HepG2 (cell line): Measurements from ENCODE around the gene STMN1. TPM values are rescaled to one million over a fixed set of nuclear protein-coding genes. Genes with fewer than 3 reads are reported as not detected.

Source experiments
- AHR ChIP-seq: IDR thresholded peaks from 2 replicates; pipeline ENCODE4 v1.6.1; 2018; ENCODE audit warnings: missing genetic modification reagents, missing compliant biosample characterization
- EHMT2 ChIP-seq: fragments of 200-600 bp; sonication (generic); IDR thresholded peaks from 2 replicates; pipeline ENCODE4 v1.7.0; 2017; ENCODE audit warnings: antibody characterized with exemption, low read depth, low read length, borderline replicate concordance
- GABPA ChIP-seq, 2 experiments: IDR thresholded peaks; 2 replicates each; pipeline ENCODE4 v1.6.1; 2011 to 2016; ENCODE audit warnings: low read depth in 2 of 2, low read length in 1 of 2, missing biosample characterization in 1 of 2, missing genetic modification characterization in 1 of 2
- HOXA3 ChIP-seq: sonication (generic); formaldehyde crosslinking; IDR thresholded peaks from 2 replicates; pipeline ENCODE4 v1.5.0; 2020; ENCODE audit warnings: missing genetic modification reagents
- IKZF4 ChIP-seq: sonication (generic); formaldehyde crosslinking; IDR thresholded peaks from 2 replicates; pipeline ENCODE4 v1.5.1; 2020; ENCODE audit warnings: borderline replicate concordance, mild to moderate bottlenecking, low read depth, missing genetic modification reagents; ENCODE audit errors: not compliant biosample characterization
- KLF16 ChIP-seq, 2 experiments: sonication (generic) in 1 of 2; formaldehyde crosslinking in 1 of 2; IDR thresholded peaks; 2 replicates each; pipeline versions ENCODE4 v1.6.1 to v1.8.0; 2016 to 2023; ENCODE audit warnings: missing genetic modification reagents in 2 of 2, missing compliant biosample characterization in 1 of 2
- MIER2 ChIP-seq: IDR thresholded peaks from 2 replicates; pipeline ENCODE4 v1.6.1; 2016; ENCODE audit warnings: missing biosample characterization, missing genetic modification reagents
- NCOA1 ChIP-seq: sonication (generic); formaldehyde crosslinking; IDR thresholded peaks from 2 replicates; pipeline ENCODE4 v1.9.0; 2021; ENCODE audit warnings: missing genetic modification reagents
- PCBP2 ChIP-seq: fragments of 200-400 bp; formaldehyde crosslinking; optimal IDR thresholded peaks from 2 replicates; pipeline ENCODE3; 2018; ENCODE audit warnings: low read length, low read depth; ENCODE audit not compliant: poor library complexity, severe bottlenecking
- REXO4 ChIP-seq: sonication (generic); formaldehyde crosslinking; IDR thresholded peaks from 2 replicates; pipeline ENCODE4 v1.8.0; 2022; ENCODE audit warnings: missing genetic modification reagents, mild to moderate bottlenecking, borderline replicate concordance
- SOX5 ChIP-seq: IDR thresholded peaks from 2 replicates; pipeline ENCODE4 v1.6.1; 2016; ENCODE audit warnings: borderline replicate concordance
- SP1 ChIP-seq, 2 experiments: fragments of 450-650 bp in 1 of 2; sonication (generic) in 1 of 2; formaldehyde crosslinking in 1 of 2; IDR thresholded peaks; 2 replicates each; pipeline versions ENCODE4 v1.4.0 to v1.6.1; 2016 to 2020; ENCODE audit warnings: missing genetic modification reagents in 1 of 2
- ZBTB3 ChIP-seq: sonication (generic); formaldehyde crosslinking; IDR thresholded peaks from 2 replicates; pipeline ENCODE4 v1.4.0; 2020; ENCODE audit warnings: low read depth, mild to moderate bottlenecking, moderate library complexity, missing genetic modification reagents, borderline replicate concordance
- ZFP37 ChIP-seq: sonication (generic); formaldehyde crosslinking; IDR thresholded peaks from 2 replicates; pipeline ENCODE4 v1.4.0; 2020; ENCODE audit warnings: missing genetic modification reagents, borderline replicate concordance
- ZMYM4 ChIP-seq: sonication (generic); formaldehyde crosslinking; IDR thresholded peaks from 2 replicates; pipeline ENCODE4 v1.8.1; 2023; ENCODE audit warnings: mild to moderate bottlenecking, missing genetic modification reagents
- ZNF256 ChIP-seq: sonication (generic); formaldehyde crosslinking; conservative IDR thresholded peaks from 2 replicates; pipeline ENCODE4 v1.4.0; 2020; ENCODE audit warnings: missing genetic modification reagents
- ZNF446 ChIP-seq: sonication (generic); formaldehyde crosslinking; IDR thresholded peaks from 2 replicates; pipeline ENCODE4 v1.5.0; 2020; ENCODE audit warnings: mild to moderate bottlenecking, missing genetic modification reagents
- ZNF709 ChIP-seq: sonication (generic); formaldehyde crosslinking; IDR thresholded peaks from 2 replicates; pipeline ENCODE4 v1.5.0; 2020; ENCODE audit warnings: mild to moderate bottlenecking, missing genetic modification reagents
- ZNF768 ChIP-seq: sonication (generic); formaldehyde crosslinking; IDR thresholded peaks from 2 replicates; pipeline ENCODE4 v1.4.0; 2020; ENCODE audit warnings: missing genetic modification reagents
- ZNF816 ChIP-seq: sonication (generic); formaldehyde crosslinking; IDR thresholded peaks from 2 replicates; pipeline ENCODE4 v1.8.0; 2022; ENCODE audit warnings: missing genetic modification reagents, mild to moderate bottlenecking, borderline replicate concordance
- ZNF839 ChIP-seq: sonication (generic); formaldehyde crosslinking; IDR thresholded peaks from 2 replicates; pipeline ENCODE4 v1.4.0; 2020; ENCODE audit warnings: missing genetic modification reagents, mild to moderate bottlenecking, borderline replicate concordance
- ZNF891 ChIP-seq: sonication (generic); formaldehyde crosslinking; IDR thresholded peaks from 2 replicates; pipeline ENCODE4 v1.5.0; 2020; ENCODE audit warnings: mild to moderate bottlenecking, missing genetic modification reagents
- ZSCAN9 ChIP-seq: IDR thresholded peaks from 2 replicates; pipeline ENCODE4 v1.6.1; 2016; ENCODE audit warnings: borderline replicate concordance
- polyA plus RNA-seq, 8 experiments: library from polyadenylated mRNA; depleted of rRNA in 3 of 8; stranded (reverse) in 7 of 8; unstranded in 1 of 8; fragments of >200 nt; fragmentation: Illumina TruSeq in 4 of 8; extraction: Trizol in 4 of 8; gene quantifications; 2 replicates each; pipeline versions ENCODE4 v1.2.1 to v1.2.3, GENCODE V29; 2011 to 2016; ENCODE audit warnings: low read depth in 4 of 8, missing spikeins in 1 of 8, mixed read lengths in 1 of 8; ENCODE audit not compliant: insufficient read depth in 1 of 8
- total RNA-seq, 5 experiments: library from RNA; depleted of rRNA; stranded (reverse); fragments of >200 nt; fragmentation: Illumina TruSeq; extraction: Trizol; gene quantifications; 2 replicates each; pipeline ENCODE4 v1.2.3, GENCODE V29; 2016; ENCODE audit warnings: low read depth in 1 of 5
- TF ChIP-seq, protein P1 (sequence below): sonication (generic); formaldehyde crosslinking; IDR thresholded peaks from 2 replicates; pipeline ENCODE4 v1.9.0; 2021; ENCODE audit warnings: missing genetic modification reagents, mild to moderate bottlenecking, borderline replicate concordance
- TF ChIP-seq, protein P2 (sequence below): sonication (generic); formaldehyde crosslinking; IDR thresholded peaks from 2 replicates; pipeline ENCODE4 v1.4.0; 2020; ENCODE audit warnings: mild to moderate bottlenecking, missing genetic modification reagents
- TF ChIP-seq, protein P3 (sequence below): IDR thresholded peaks from 2 replicates; pipeline ENCODE4 v1.6.1; 2016; ENCODE audit warnings: missing biosample characterization, missing genetic modification reagents, low read depth

The STMN1 gene
- total and polyA plus RNA-seq, 2 of the 13 experiments (the other 11 are each of a cell fraction or from before 2014, with no cell fraction given) = 45.9 to 409 TPM

DNA sequence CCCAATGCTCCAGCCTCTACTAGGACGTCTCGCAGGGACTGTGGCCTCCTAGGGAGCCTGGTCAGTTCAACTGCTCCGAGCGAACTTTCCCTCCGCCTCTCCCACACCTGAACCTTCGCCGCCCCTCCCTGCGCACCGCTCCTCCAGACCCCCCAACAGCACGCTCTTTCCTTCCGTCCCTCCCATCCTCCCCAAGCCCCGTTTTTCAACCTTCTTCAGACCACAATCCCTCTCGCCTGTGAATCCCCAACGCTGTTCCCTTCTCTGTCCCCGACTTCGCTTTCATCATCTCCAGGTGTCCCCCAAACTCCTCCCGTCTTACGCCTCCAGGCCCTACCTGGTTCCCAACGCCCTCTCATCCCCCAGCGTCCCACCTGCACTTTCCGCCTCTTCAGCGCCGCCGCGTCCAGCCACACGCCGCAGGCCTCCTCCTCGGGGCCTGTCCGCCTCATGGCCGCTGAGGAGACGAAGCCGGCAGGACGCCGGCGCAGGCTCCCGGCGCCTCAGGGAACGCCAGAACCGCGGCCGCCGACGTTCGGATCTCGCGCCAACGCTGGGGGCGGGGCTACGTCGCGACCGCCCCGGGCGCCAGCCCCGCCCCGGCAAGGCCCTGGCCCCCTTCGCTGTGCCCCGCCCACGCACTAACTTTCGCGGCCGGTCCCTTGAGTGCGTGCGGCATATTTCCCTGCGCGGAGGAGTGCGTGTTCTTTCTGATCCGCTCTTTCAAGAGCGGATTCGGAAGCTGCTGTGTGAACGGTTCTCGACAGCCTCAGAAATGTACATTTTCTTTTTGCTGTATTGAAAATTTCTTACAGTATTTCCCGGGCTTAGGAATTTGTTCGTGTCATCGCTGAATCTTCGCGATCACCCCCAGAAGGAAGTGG, 47.1 kb downstream of the STMN1 start, which contains the start of gene AUNIP (continued):
- TF ChIP-seq PCBP2 = no peak
- TF ChIP-seq REXO4 (CRISPR knock-in tag) = no peak
- peak; percentile 64; the same call in 1 of the 2 replicates for TF ChIP-seq HOXA3
- TF ChIP-seq KLF16 (CRISPR knock-in tag; IDR thresholded peaks at IDR 0.05) = peak in 1 of 2 experiments; percentile 83; a peak in 2 of 4 replicates
- TF ChIP-seq AHR = no peak; the same call in 1 of the 2 replicates
- TF ChIP-seq IKZF4 (CRISPR knock-in tag) = no peak
- TF ChIP-seq, protein P1, sequence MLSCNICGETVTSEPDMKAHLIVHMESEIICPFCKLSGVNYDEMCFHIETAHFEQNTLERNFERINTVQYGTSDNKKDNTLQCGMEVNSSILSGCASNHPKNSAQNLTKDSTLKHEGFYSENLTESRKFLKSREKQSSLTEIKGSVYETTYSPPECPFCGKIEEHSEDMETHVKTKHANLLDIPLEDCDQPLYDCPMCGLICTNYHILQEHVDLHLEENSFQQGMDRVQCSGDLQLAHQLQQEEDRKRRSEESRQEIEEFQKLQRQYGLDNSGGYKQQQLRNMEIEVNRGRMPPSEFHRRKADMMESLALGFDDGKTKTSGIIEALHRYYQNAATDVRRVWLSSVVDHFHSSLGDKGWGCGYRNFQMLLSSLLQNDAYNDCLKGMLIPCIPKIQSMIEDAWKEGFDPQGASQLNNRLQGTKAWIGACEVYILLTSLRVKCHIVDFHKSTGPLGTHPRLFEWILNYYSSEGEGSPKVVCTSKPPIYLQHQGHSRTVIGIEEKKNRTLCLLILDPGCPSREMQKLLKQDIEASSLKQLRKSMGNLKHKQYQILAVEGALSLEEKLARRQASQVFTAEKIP (CRISPR knock-in tag) = no peak
- no peak for TF ChIP-seq ZNF839 (CRISPR knock-in tag)
- TF ChIP-seq ZFP37 = no peak
- TF ChIP-seq, protein P2, sequence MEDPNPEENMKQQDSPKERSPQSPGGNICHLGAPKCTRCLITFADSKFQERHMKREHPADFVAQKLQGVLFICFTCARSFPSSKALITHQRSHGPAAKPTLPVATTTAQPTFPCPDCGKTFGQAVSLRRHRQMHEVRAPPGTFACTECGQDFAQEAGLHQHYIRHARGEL (CRISPR knock-in tag) = 0 out of 2 replicates have a peak, but pooled peaks have one; percentile 62
- 0 out of 2 replicates have a peak, but pooled peaks have one; percentile 22 for TF ChIP-seq ZNF891 (CRISPR knock-in tag)
- no peak for TF ChIP-seq SP1 (IDR thresholded peaks at IDR 0.05)
- peak; percentile 76 for TF ChIP-seq SP1 (CRISPR knock-in tag; IDR thresholded peaks at IDR 0.05)
- no peak for TF ChIP-seq MIER2 (CRISPR knock-in tag)
- TF ChIP-seq ZMYM4 (CRISPR knock-in tag) = peak; percentile 68
- no peak for TF ChIP-seq ZBTB3 (CRISPR knock-in tag)
- peak; percentile 42; the same call in 1 of the 2 replicates for TF ChIP-seq SOX5 (CRISPR knock-in tag)
- TF ChIP-seq NCOA1 (CRISPR knock-in tag) = no peak
- peak; percentile 76; the same call in 1 of the 2 replicates for TF ChIP-seq ZNF768 (CRISPR knock-in tag)
- TF ChIP-seq ZNF446 (CRISPR knock-in tag) = no peak
- TF ChIP-seq, protein P3, sequence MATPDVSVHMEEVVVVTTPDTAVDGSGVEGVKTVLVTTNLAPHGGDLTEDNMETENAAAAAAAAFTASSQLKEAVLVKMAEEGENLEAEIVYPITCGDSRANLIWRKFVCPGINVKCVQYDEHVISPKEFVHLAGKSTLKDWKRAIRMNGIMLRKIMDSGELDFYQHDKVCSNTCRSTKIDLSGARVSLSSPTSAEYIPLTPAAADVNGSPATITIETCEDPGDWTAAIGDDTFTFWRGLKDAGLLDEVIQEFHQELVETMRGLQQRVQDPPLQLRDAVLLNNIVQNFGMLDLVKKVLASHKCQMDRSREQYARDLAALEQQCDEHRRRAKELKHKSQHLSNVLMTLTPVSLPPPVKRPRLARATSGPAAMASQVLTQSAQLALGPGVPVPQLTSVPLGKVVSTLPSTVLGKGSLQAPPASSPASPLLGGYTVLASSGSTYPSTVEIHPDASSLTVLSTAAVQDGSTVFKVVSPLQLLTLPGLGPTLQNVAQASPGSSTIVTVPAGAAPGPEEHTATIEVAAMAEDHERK (CRISPR knock-in tag) = peak; percentile 75; the same call in 1 of the 2 replicates
- TF ChIP-seq ZNF816 = no peak
- no peak for TF ChIP-seq EHMT2
- no peak for TF ChIP-seq GABPA (IDR thresholded peaks at IDR 0.05; ENCODE audit: low read depth, low read length)
- no peak for TF ChIP-seq GABPA (CRISPR knock-in tag; IDR thresholded peaks at IDR 0.05; ENCODE audit: low read depth)
- peak; percentile 53; the same call in 1 of the 2 replicates for TF ChIP-seq ZSCAN9 (CRISPR knock-in tag)
- TF ChIP-seq ZNF709 = peak; percentile 73; the same call in 1 of the 2 replicates
- TF ChIP-seq ZNF256 = 0 out of 2 replicates have a peak, but pooled peaks have one; percentile 27
